ENCODE data around the gene ELOVL6.

Gene ELOVL6

GRCh38 chr4:110020646-110021443 lies 177.6 kb downstream of the ELOVL6 start:
- H3K4me3 ChIP-seq (ENCODE audit: control insufficient read depth, low read depth, low read length): no peak overlapping the region
- TF ChIP-seq CTCF (IDR thresholded peaks at IDR 0.05; ENCODE audit: control insufficient read depth, insufficient read depth, low read depth, low read length, missing control alignments): no peak
- no peak for DNase-seq (ENCODE audit: low read depth)

- no peak overlapping the region for H3K4me3 ChIP-seq (ENCODE audit: control insufficient read depth, low read depth, low read length)
- no peak for TF ChIP-seq CTCF (IDR thresholded peaks at IDR 0.05; ENCODE audit: control insufficient read depth, insufficient read depth, low read depth, low read length, missing control alignments)
- no peak for DNase-seq (ENCODE audit: low read depth)
These were observed 178.3 kb downstream of the ELOVL6 start for GRCh38 chr4:110020139-110020538.

- H3K4me3 ChIP-seq (ENCODE audit: control insufficient read depth, low read depth, low read length): no peak overlapping the region
- no peak for DNase-seq (ENCODE audit: low read depth)
- TF ChIP-seq CTCF (IDR thresholded peaks at IDR 0.05; ENCODE audit: control insufficient read depth, insufficient read depth, low read depth, low read length, missing control alignments): no peak
These were observed 179.3 kb downstream of the ELOVL6 start for GRCh38 chr4:110019153-110019552.

DNA sequence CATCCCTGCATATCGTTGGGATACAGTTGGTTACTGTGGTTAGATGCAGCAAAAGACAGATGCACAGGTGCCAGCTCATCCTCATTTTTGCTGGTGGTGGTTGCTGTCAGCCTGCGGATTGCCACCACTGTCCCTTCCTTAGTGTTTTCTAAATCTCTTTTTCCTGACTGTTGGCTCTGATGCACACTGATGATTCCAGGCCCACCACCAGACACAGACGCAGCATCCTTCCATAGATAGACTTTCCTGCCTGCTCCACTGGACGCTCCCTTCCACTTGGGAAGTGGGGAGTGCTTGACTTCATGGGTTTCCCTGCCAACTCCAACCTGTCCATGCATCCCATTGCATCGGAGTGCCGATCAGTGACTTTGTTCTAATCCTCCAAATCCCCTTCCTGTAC lies 184.2 kb downstream of the ELOVL6 start:
- DNase-seq (ENCODE audit: low read depth): no peak
- no peak for TF ChIP-seq CTCF (IDR thresholded peaks at IDR 0.05; ENCODE audit: control insufficient read depth, insufficient read depth, low read depth, low read length, missing control alignments)
- no peak overlapping the region for H3K4me3 ChIP-seq (ENCODE audit: control insufficient read depth, low read depth, low read length)

DNA sequence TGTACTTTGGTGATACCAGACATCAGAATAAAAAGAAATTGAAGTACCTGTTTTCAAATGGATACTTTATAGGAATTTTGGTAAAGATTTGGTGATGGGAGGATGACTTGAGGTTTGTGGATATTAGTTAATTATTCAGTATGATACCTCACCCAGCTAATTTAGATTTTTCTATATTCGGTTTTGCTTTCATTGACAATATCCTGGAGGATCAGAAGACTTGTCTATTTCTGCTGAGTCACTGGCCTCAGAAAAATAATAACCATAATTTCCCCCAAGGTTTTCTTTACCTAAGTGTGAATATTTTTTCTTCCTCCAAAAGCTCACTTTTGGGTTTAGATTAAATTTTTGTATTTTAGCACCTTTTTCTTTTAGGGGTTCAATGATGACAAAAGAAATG lies 185.5 kb downstream of the ELOVL6 start:
- DNase-seq (ENCODE audit: low read depth): no peak
- no peak overlapping the region for H3K4me3 ChIP-seq (ENCODE audit: control insufficient read depth, low read depth, low read length)
- no peak for TF ChIP-seq CTCF (IDR thresholded peaks at IDR 0.05; ENCODE audit: control insufficient read depth, insufficient read depth, low read depth, low read length, missing control alignments)

- DNase-seq (ENCODE audit: low read depth): no peak
- TF ChIP-seq CTCF (IDR thresholded peaks at IDR 0.05; ENCODE audit: control insufficient read depth, insufficient read depth, low read depth, low read length, missing control alignments): no peak
These were observed 187.6 kb downstream of the ELOVL6 start for GRCh38 chr4:110010797-110011196.

More at GRCh38 chr4:110010797-110011196, 187.6 kb downstream of the ELOVL6 start:
- H3K4me3 ChIP-seq (ENCODE audit: control insufficient read depth, low read depth, low read length): no peak overlapping the region
